GM23338 (cell line): Measurements from ENCODE around the gene SMTNL1.

Experiments
- CREB1 ChIP-seq: fragments of 250-450 bp; sonication (Bioruptor Pico); IDR thresholded peaks from 2 replicates; pipeline ENCODE4 v1.5.0; 2020; ENCODE audit warnings: low read depth, mild to moderate bottlenecking, moderate library complexity
- CTCF ChIP-seq, 2 experiments: fragments of 200-600 bp in 1 of 2; sonication (generic) in 1 of 2; conservative IDR thresholded peaks; 2 replicates each; pipeline versions ENCODE4 v1.5.1 to v1.6.1; 2016 to 2017; ENCODE audit warnings: antibody characterized with exemption in 2 of 2, low read depth in 2 of 2, mild to moderate bottlenecking in 2 of 2, moderate library complexity in 1 of 2
- EZH2 ChIP-seq: fragments of 200-600 bp; sonication (generic); IDR thresholded peaks from one replicate; pipeline ENCODE4 v1.8.0; 2017; ENCODE audit warnings: antibody characterized with exemption, mild to moderate bottlenecking, low read depth; ENCODE audit not compliant: unreplicated experiment
- POLR2AphosphoS5 ChIP-seq: IDR thresholded peaks from 2 replicates; pipeline ENCODE4 v1.6.1; 2016; ENCODE audit warnings: antibody characterized with exemption, low read depth
- REST ChIP-seq: IDR thresholded peaks from one replicate; pipeline ENCODE4 v1.6.1; 2018; ENCODE audit warnings: antibody characterized with exemption; ENCODE audit not compliant: unreplicated experiment

GRCh38 chr11:57506522-57506921, 30.9 kb upstream of the SMTNL1 start:
- no peak for TF ChIP-seq CTCF (conservative IDR thresholded peaks at IDR 0.05; ENCODE audit: low read depth in 2 of 2)
- TF ChIP-seq CREB1, result no peak
- TF ChIP-seq EZH2, result no peak
- no peak for TF ChIP-seq POLR2AphosphoS5
- TF ChIP-seq REST, result no peak
